Coronary artery (tissue), 2 donors: ENCODE data around the gene FCN3.
"Not testable (repeated sequence)": the region's sequence is repeated elsewhere in the genome, so short reads cannot be mapped to it uniquely, and the experiment has no call there.

Source experiments
- DNase-seq: peaks from one replicate; pipeline ENCODE4 v3.0.0-alpha.2; 2017; ENCODE audit warnings: low spot score
- H3K27ac ChIP-seq, 2 donors: fragments of 200-600 bp; sonication (generic); one replicate each; pipeline ENCODE4 v1.5.1; 2016 to 2019
- H3K4me3 ChIP-seq: fragments of 200-600 bp; sonication (generic); 2 replicates; pipeline ENCODE4 v1.5.1; 2016; ENCODE audit warnings: mild to moderate bottlenecking, moderate library complexity
- CTCF ChIP-seq: fragments of 200-600 bp; sonication (generic); IDR thresholded peaks from one replicate; pipeline ENCODE4 v1.5.1; 2019; ENCODE audit warnings: antibody characterized with exemption

Gene FCN3

GRCh38 chr1:27413004-27413403 is 38.4 kb upstream of the FCN3 start:
- DNase-seq: no peak
- H3K27ac ChIP-seq: no peak overlapping the region
- TF ChIP-seq CTCF: no peak
- no peak overlapping the region for H3K4me3 ChIP-seq

DNA sequence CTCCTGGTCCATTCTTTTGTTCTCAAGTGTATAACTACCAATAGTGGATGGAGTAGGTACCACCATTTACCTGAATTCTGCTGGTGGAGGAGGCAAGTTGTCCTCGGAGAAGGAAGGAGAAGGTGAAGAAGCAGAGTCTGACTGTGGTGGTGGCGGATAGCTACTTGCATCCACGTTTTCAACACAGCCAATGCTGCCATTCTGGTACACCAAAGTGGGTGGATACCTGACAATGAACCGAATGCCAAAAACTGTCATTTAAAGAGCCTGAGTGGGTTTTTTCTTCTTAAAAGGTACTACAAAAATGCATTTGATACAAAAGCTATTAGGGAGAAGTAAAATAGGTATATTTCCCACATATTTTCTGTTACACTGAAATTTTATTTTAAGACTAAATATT is 37.9 kb upstream of the FCN3 start:
- no peak overlapping the region for H3K27ac ChIP-seq
- TF ChIP-seq CTCF: no peak

GRCh38 chr1:27410709-27411108 is 36.1 kb upstream of the FCN3 start:
- no peak for TF ChIP-seq CTCF
- no peak for DNase-seq
- Histone ChIP-seq H3K4me3 (no peak overlapping the region), H3K27ac (no peak overlapping the region)

More for the DNA sequence above, 37.9 kb upstream of the FCN3 start:
- no peak for DNase-seq
- H3K4me3 ChIP-seq: no peak overlapping the region

DNA sequence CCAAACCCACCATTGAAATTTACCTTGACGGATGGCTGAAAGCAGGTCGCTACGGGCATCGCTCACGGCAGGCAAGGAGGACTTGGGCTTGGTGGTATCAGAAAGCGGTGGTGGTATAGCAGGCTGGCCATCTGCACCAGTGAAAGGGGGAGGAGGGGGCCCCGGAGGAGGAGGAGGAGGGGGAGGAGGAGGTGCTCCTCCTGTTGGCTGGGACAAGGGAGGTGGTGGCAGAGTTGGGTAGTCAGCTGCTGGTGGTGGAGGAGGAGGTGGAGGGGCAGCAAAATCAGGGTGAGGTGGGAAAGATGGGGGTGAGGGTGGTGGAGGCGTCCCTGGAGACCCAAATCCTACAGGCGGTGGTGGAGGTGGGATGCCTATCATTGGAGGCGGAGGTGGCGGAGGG is 35.0 kb upstream of the FCN3 start:
- H3K27ac ChIP-seq: no peak overlapping the region
- DNase-seq: no peak
- no peak for TF ChIP-seq CTCF
- H3K4me3 ChIP-seq: no peak overlapping the region

- TF ChIP-seq CTCF: no peak
- no peak for DNase-seq
- Histone ChIP-seq H3K27ac (no peak overlapping the region), H3K4me3 (no peak overlapping the region)
Observed at GRCh38 chr1:27408151-27408550, 33.5 kb upstream of the FCN3 start.

DNA sequence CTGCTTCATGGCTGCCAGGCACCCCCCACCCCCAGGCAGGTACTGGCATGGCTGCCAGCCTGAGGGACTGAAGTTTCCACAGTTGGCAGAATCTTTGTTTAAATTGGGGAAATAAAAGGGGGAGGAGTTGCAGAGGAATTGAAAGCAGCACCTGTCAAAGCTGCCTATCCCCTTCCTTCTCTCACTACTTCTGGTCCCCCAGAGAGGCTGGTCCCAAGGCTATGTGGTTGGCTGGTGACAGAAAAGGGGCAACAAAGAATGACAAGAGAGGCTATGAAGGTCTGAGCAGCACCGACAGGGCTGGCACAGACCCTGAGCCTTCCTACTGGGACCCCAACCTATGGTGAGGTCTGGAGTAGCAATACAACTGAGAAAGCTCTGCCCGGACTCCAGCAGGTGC is 32.2 kb upstream of the FCN3 start:
- peak overlapping the region in 1 of 2 donors; percentile 69 for H3K27ac ChIP-seq
- not testable (repeated sequence) for DNase-seq, H3K4me3 ChIP-seq

- no peak for DNase-seq
- TF ChIP-seq CTCF: no peak
- Histone ChIP-seq H3K27ac (peak overlapping the region in 1 of 2 donors; percentile 69), H3K4me3 (no peak overlapping the region)
Observed at GRCh38 chr1:27406362-27406680, 31.7 kb upstream of the FCN3 start.

GRCh38 chr1:27405598-27406361 is 31.2 kb upstream of the FCN3 start:
- H3K4me3 ChIP-seq, DNase-seq: not testable (repeated sequence)
- peak overlapping the region in 1 of 2 donors; percentile 69 for H3K27ac ChIP-seq
